Measurements from ENCODE around the gene PRPF19. TPM values are rescaled to one million over a fixed set of nuclear protein-coding genes. Genes with fewer than 3 reads are reported as not detected.

The PRPF19 gene
- total RNA-seq, 1 donor from 2014 or later = 61.9 TPM

- no peak overlapping the region for H3K4me3 Mint-ChIP-seq (ENCODE audit: unreplicated experiment)
- Histone ChIP-seq H3K9me3 (ENCODE audit: insufficient read depth, low read depth, low read length) (no peaks in the 10 kb centered on the region), H3K9ac (ENCODE audit: low read length) (no peak overlapping the region), H3K4me3 (ENCODE audit: insufficient read depth, low read depth, low read length) (no peak overlapping the region), H3K27ac (ENCODE audit: low read depth, low read length) (no peak overlapping the region), H3K36me3 (ENCODE audit: insufficient read depth, low read length) (no peaks in the 10 kb centered on the region), H3K79me2 (ENCODE audit: insufficient read depth, low read length) (no peaks in the 10 kb centered on the region), H3K4me2 (ENCODE audit: low read length) (no peak overlapping the region), H3K27me3 (ENCODE audit: insufficient read depth, low read length) (no peaks in the 10 kb centered on the region), H3K4me1 (ENCODE audit: insufficient read depth, low read length) (peaks cover 6% of the 10 kb centered on the region), H4K20me1 (ENCODE audit: insufficient read depth, low read length) (no peaks in the 10 kb centered on the region), H2AFZ (ENCODE audit: low read depth, low read length) (no peak overlapping the region)
- H3K4me1 Mint-ChIP-seq (ENCODE audit: low read depth, unreplicated experiment) = peaks cover 4% of the 10 kb centered on the region
- no peaks in the 10 kb centered on the region for H3K9me3 Mint-ChIP-seq (ENCODE audit: unreplicated experiment)
- TF ChIP-seq, protein P1, sequence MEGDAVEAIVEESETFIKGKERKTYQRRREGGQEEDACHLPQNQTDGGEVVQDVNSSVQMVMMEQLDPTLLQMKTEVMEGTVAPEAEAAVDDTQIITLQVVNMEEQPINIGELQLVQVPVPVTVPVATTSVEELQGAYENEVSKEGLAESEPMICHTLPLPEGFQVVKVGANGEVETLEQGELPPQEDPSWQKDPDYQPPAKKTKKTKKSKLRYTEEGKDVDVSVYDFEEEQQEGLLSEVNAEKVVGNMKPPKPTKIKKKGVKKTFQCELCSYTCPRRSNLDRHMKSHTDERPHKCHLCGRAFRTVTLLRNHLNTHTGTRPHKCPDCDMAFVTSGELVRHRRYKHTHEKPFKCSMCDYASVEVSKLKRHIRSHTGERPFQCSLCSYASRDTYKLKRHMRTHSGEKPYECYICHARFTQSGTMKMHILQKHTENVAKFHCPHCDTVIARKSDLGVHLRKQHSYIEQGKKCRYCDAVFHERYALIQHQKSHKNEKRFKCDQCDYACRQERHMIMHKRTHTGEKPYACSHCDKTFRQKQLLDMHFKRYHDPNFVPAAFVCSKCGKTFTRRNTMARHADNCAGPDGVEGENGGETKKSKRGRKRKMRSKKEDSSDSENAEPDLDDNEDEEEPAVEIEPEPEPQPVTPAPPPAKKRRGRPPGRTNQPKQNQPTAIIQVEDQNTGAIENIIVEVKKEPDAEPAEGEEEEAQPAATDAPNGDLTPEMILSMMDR (IDR thresholded peaks at IDR 0.05; ENCODE audit: insufficient read depth, low read depth, low read length) = no peak
- TF ChIP-seq EZH2 (IDR thresholded peaks at IDR 0.05; ENCODE audit: insufficient read depth, low read length) = no peak
- H3K36me3 Mint-ChIP-seq (ENCODE audit: low read depth, unreplicated experiment) = no peaks in the 10 kb centered on the region
- FAIRE-seq (no peak), DNase-seq (ENCODE audit: low read depth) (no peak)
- no peak overlapping the region for H3K27ac Mint-ChIP-seq (ENCODE audit: unreplicated experiment)
- peaks cover 11% of the 10 kb centered on the region for H3K27me3 Mint-ChIP-seq (ENCODE audit: low read depth, unreplicated experiment)
Measured at GRCh38 chr11:60858236-60858635, 48.1 kb downstream of the PRPF19 start.

DNA sequence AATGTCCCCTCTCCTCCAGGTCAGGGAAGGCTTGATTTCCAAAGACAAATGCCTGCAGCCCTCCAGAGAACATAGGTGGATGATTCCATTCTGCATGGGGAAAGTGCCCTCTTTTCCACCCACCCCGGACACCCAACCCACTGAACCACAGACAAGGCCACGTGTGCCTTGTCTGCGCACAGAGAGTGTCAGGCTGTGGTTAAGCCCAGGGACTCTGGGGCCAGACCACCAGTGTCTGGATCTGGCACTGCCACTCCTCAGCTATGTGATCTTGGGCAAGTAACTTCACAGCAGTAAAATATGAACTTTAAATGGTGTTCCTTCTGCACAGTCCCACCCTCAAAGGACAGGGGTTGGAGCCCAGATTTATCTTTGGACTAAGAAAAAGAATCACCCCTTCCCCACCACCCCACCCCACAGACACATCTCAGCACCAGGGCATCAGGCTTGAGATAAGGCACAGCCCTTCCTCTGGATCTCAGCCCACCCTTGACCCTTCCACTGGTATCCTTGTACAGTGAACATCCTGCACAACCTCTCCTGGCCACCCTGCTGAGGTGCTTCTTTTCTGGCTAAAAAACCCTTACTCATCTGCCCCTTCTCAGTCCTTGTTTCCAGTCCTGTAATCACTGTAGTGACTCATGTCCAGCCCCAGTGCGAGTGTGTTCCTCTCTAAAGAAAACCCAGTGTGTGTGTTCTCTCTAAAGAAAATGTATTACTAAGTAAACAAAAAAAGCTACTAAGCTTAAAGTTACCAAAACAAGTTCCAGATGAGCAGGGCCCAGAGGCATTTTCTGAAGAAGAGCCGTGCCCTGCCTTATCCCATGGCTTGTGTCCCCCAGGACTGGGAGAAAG, 48.8 kb downstream of the PRPF19 start:
- peaks cover 6% of the 10 kb centered on the region for H3K4me1 ChIP-seq (ENCODE audit: insufficient read depth, low read length)
- H3K27ac ChIP-seq (ENCODE audit: low read depth, low read length) = no peak overlapping the region
- H3K9me3 ChIP-seq (ENCODE audit: insufficient read depth, low read depth, low read length) = no peaks in the 10 kb centered on the region
- Mint-ChIP-seq H3K9me3 (ENCODE audit: unreplicated experiment) (no peaks in the 10 kb centered on the region), H3K27ac (ENCODE audit: unreplicated experiment) (no peak overlapping the region), H3K4me3 (ENCODE audit: unreplicated experiment) (no peak overlapping the region), H3K4me1 (ENCODE audit: low read depth, unreplicated experiment) (peaks cover 4% of the 10 kb centered on the region), H3K27me3 (ENCODE audit: low read depth, unreplicated experiment) (peaks cover 6% of the 10 kb centered on the region), H3K36me3 (ENCODE audit: low read depth, unreplicated experiment) (no peaks in the 10 kb centered on the region)
- no peak overlapping the region for H3K4me3 ChIP-seq (ENCODE audit: insufficient read depth, low read depth, low read length)
- no peak for TF ChIP-seq EZH2 (IDR thresholded peaks at IDR 0.05; ENCODE audit: insufficient read depth, low read length)
- TF ChIP-seq, protein P1 (IDR thresholded peaks at IDR 0.05; ENCODE audit: insufficient read depth, low read depth, low read length) = no peak
- no peaks in the 10 kb centered on the region for H3K27me3 ChIP-seq (ENCODE audit: insufficient read depth, low read length)
- H3K36me3 ChIP-seq (ENCODE audit: insufficient read depth, low read length) = no peaks in the 10 kb centered on the region
- H3K79me2 ChIP-seq (ENCODE audit: insufficient read depth, low read length) = no peaks in the 10 kb centered on the region
- no peaks in the 10 kb centered on the region for H4K20me1 ChIP-seq (ENCODE audit: insufficient read depth, low read length)
- H3K9ac ChIP-seq (ENCODE audit: low read length) = no peak overlapping the region
- no peak overlapping the region for H3K4me2 ChIP-seq (ENCODE audit: low read length)
- H2AFZ ChIP-seq (ENCODE audit: low read depth, low read length) = no peak overlapping the region
- no peak for DNase-seq (ENCODE audit: low read depth)
- FAIRE-seq = no peak

Measured in astrocyte (in vitro differentiated cells and primary cell).